Uterus (tissue), 4 donors: ENCODE measurements around the gene DMD. TPM values are rescaled to one million over a fixed set of nuclear protein-coding genes. Genes with fewer than 3 reads are reported as not detected.

Experiments
- DNase-seq, 2 donors: peaks; one replicate each; pipeline ENCODE4 v3.0.0-alpha.2; 2019 to 2020
- H3K27ac ChIP-seq, 2 donors: fragments of 200-600 bp; sonication (generic); 1 replicate in 1 of 2; 2 replicates in 1 of 2; pipeline ENCODE4 v1.5.1; 2016 to 2018
- H3K27me3 ChIP-seq, 2 donors: fragments of 200-600 bp; sonication (generic); one replicate each; pipeline ENCODE4 v1.5.1; 2018 to 2019; ENCODE audit warnings: control low read depth in 1 of 2
- H3K36me3 ChIP-seq, 2 donors: fragments of 200-600 bp; sonication (generic); one replicate each; pipeline ENCODE4 v1.5.1; 2019; ENCODE audit warnings: control low read depth in 1 of 2
- H3K4me1 ChIP-seq, 2 donors: fragments of 200-600 bp; sonication (generic); one replicate each; pipeline ENCODE4 v1.5.1; 2018 to 2019; ENCODE audit warnings: control low read depth in 1 of 2
- H3K4me3 ChIP-seq, 2 donors: fragments of 200-600 bp; sonication (generic); 1 replicate in 1 of 2; 2 replicates in 1 of 2; pipeline ENCODE4 v1.5.1; 2018 to 2019; ENCODE audit warnings: mild to moderate bottlenecking in 1 of 2
- H3K9me3 ChIP-seq, 2 donors: fragments of 200-600 bp; sonication (generic); one replicate each; pipeline ENCODE4 v1.5.1; 2019; ENCODE audit warnings: control low read depth in 1 of 2
- CTCF ChIP-seq, 4 experiments: fragments of 200-600 bp in 2 of 4; fragments of 450-650 bp in 2 of 4; sonication (generic) in 2 of 4; IDR thresholded peaks; one replicate each; pipeline ENCODE4 v1.5.1; 2016 to 2019; ENCODE audit warnings: antibody characterized with exemption in 4 of 4, mild to moderate bottlenecking in 2 of 4, moderate library complexity in 1 of 4
- POLR2A ChIP-seq, 2 donors: fragments of 450-650 bp; IDR thresholded peaks; one replicate each; pipeline ENCODE4 v1.6.1; 2016; ENCODE audit warnings: antibody characterized with exemption in 2 of 2, mild to moderate bottlenecking in 1 of 2, moderate library complexity in 1 of 2
- intact Hi-C: fragments of 100-400 bp; cut with DNase I; formaldehyde crosslinking; loops from one replicate; pipeline ENCODE4 v1.15.1; 2023; ENCODE audit warnings: low total_unique reads
- total RNA-seq, 4 donors: library from RNA; depleted of rRNA in 3 of 4; stranded (reverse); fragments of >200 nt in 3 of 4; gene quantifications; one replicate each; pipeline versions ENCODE4 v1.1.0 to v1.2.4, GENCODE V29; 2014 to 2023
- donor health status: DM: yes; HTN: yes; CAD: no.

Gene DMD
- total RNA-seq, 4 donors from 2014 or later: 73.8 to 147 (median 97.8) TPM

GRCh38 chrX:31117266-31117665, 2094.1 kb downstream of the DMD start:
- H3K27ac ChIP-seq: no peak overlapping the region
- intact Hi-C loops: no loop called here
- TF ChIP-seq POLR2A (IDR thresholded peaks at IDR 0.05): no peak
- TF ChIP-seq CTCF (IDR thresholded peaks at IDR 0.05): no peak
- no peaks in the 10 kb centered on the region for H3K27me3 ChIP-seq
- no peaks in the 10 kb centered on the region for H3K9me3 ChIP-seq
- no peak overlapping the region for H3K4me3 ChIP-seq
- no peaks in the 10 kb centered on the region for H3K4me1 ChIP-seq
- DNase-seq: no peak
- no peaks in the 10 kb centered on the region for H3K36me3 ChIP-seq

GRCh38 chrX:31115398-31115797, 2096.0 kb downstream of the DMD start:
- H3K27ac ChIP-seq: no peak overlapping the region
- no peaks in the 10 kb centered on the region for H3K36me3 ChIP-seq
- DNase-seq: no peak
- no peaks in the 10 kb centered on the region for H3K9me3 ChIP-seq
- intact Hi-C loops: no loop called here
- no peak for TF ChIP-seq POLR2A (IDR thresholded peaks at IDR 0.05)
- TF ChIP-seq CTCF (IDR thresholded peaks at IDR 0.05): no peak
- no peaks in the 10 kb centered on the region for H3K4me1 ChIP-seq
- no peak overlapping the region for H3K4me3 ChIP-seq
- H3K27me3 ChIP-seq: no peaks in the 10 kb centered on the region

- no peaks in the 10 kb centered on the region for H3K9me3 ChIP-seq
- no peaks in the 10 kb centered on the region for H3K4me1 ChIP-seq
- no peak overlapping the region for H3K27ac ChIP-seq
- no peaks in the 10 kb centered on the region for H3K36me3 ChIP-seq
- DNase-seq: no peak
- intact Hi-C loops: no loop called here
- no peaks in the 10 kb centered on the region for H3K27me3 ChIP-seq
- H3K4me3 ChIP-seq: no peak overlapping the region
- no peak for TF ChIP-seq POLR2A (IDR thresholded peaks at IDR 0.05)
Observed at GRCh38 chrX:31114858-31115257, 2096.5 kb downstream of the DMD start.

- Histone ChIP-seq H3K9me3 (no peaks in the 10 kb centered on the region), H3K4me3 (no peak overlapping the region), H3K27me3 (no peaks in the 10 kb centered on the region), H3K4me1 (no peaks in the 10 kb centered on the region), H3K27ac (no peak overlapping the region), H3K36me3 (no peaks in the 10 kb centered on the region)
- no peak for TF ChIP-seq CTCF (IDR thresholded peaks at IDR 0.05)
- no peak for TF ChIP-seq POLR2A (IDR thresholded peaks at IDR 0.05)
- DNase-seq: no peak
- intact Hi-C loops: no loop called here
Observed at GRCh38 chrX:31112226-31112999, 2098.9 kb downstream of the DMD start.

- intact Hi-C loops: no loop called here
- DNase-seq: no peak
- Histone ChIP-seq H3K4me3 (no peak overlapping the region), H3K36me3 (no peaks in the 10 kb centered on the region), H3K4me1 (no peaks in the 10 kb centered on the region), H3K27ac (no peak overlapping the region), H3K27me3 (no peaks in the 10 kb centered on the region), H3K9me3 (no peaks in the 10 kb centered on the region)
- TF ChIP-seq CTCF (IDR thresholded peaks at IDR 0.05): no peak
- TF ChIP-seq POLR2A (IDR thresholded peaks at IDR 0.05): no peak
Observed at GRCh38 chrX:31110657-31111056, 2100.7 kb downstream of the DMD start.
